CD4-positive, alpha-beta T cell treated with Interleukin-6 at 100 ng/mL for 8 hours (primary cell): ENCODE results near the gene DTX3.
"Not testable (repeated sequence)": the region's sequence is repeated elsewhere in the genome, so short reads cannot be mapped to it uniquely, and the experiment has no call there.

Experiments used
- DNase-seq: peaks from one replicate; pipeline ENCODE4 v3.0.0-alpha.2; 2020; ENCODE audit warnings: mixed read lengths, low spot score

The DTX3 gene

GRCh38 chr12:57607958-57608663, 3.5 kb downstream of the DTX3 start:
- no peak for DNase-seq

DNA sequence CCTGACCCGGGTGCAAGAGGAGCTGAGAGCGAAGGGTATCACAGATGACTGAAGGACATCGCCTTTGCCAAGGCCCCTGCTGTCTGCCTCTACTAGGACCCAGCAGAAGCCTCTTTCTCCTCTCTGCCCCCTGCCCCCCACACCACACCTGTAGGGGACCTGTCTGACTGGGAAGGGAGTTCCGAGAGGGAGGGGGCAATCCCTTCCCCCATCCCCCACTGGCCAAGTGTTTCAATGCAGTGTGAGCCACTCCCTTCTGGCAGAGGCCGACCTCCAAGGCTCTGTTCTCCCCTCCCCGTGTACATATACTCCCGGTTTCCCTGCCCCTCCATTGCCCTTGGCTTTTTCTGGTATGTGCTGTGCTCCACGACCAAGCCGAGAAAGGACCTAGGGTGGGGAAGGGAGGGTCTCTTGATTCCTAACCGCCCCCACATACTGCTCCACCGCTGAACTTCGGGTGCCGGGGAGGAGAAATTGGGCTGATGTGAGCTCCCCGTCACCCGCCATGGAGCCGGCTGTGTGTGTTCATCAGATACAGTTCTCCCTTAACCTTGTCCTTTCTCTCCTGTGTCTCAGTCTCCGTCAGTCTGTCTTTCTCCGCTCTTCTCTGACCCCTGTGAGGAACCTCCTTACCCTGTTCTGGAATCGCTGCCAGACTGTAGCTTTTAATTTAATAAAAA, 4.6 kb downstream of the DTX3 start:
- DNase-seq = no peak

DNA sequence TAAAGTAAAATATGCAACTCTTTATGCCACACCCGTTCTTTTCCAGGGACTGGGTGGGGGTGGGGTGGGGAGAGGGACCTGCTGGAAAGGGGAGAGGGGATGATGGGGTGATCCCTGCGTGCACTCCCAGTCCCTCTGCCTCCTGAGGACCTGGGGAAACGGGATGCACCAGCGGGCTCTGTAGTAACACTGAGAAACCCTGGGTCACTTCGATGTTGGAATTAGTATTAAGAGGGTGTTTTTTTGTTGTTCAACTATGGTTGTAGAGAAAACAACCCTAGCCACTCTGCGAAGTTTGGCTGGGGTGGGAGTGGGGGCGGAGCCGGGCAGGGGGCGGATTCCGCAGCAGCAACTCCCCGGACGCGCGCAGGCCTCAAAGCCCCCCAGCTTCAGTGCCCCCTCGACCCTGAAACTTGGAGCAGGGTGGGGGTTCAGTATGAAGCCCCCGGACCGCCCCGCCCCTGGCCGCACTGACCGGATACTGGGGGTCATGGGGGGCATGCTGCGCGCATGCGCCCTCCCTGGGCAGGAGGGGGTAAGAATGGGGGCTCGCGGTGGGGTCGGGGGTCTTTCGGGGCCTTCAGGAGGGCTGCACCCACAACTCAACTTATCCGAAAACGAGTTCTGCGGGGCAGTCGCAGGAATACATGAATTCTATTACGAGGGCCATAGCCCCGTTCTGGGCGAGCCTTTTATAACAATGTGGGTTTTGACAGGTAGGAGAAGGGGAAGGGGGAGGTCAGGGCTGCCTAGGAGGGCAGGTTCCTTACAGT, 5.3 kb downstream of the DTX3 start:
- DNase-seq = no peak

DNA sequence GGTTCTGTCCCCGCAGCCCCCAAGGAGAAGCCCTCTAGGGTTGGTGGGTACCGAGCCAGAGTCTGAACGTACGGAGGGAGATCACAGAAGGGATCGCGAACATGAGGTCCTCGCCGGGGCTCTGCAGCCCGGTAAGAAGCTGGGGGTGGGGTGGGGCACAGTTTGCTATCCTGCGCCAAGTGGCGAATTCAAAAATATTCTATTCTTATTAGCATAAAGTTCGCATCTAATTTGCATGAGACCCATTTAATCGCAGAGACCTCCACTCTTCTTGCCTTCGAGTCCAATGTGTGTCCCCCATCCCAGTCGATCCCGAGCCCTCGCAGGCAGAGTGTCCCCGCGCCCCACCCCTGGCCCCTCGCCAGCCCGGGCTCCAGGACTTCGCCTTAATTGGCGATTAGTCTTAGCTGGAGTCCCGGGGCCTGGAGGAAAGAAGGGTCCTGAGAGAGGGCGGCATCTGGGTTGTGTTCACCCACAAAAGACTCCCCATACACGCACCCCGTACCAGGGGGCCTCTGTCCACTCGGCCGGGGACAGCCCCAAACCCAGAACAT, 6.0 kb downstream of the DTX3 start:
- no peak for DNase-seq

- peak; percentile 35 for DNase-seq
These were observed 6.6 kb downstream of the DTX3 start, which contains the start of gene ARHGEF25 for GRCh38 chr12:57611108-57611826. TSS of gene ARHGEF25 (plus strand) at chr12:57611435. CDS start at chr12:57611895, 460 bp downstream.

DNA sequence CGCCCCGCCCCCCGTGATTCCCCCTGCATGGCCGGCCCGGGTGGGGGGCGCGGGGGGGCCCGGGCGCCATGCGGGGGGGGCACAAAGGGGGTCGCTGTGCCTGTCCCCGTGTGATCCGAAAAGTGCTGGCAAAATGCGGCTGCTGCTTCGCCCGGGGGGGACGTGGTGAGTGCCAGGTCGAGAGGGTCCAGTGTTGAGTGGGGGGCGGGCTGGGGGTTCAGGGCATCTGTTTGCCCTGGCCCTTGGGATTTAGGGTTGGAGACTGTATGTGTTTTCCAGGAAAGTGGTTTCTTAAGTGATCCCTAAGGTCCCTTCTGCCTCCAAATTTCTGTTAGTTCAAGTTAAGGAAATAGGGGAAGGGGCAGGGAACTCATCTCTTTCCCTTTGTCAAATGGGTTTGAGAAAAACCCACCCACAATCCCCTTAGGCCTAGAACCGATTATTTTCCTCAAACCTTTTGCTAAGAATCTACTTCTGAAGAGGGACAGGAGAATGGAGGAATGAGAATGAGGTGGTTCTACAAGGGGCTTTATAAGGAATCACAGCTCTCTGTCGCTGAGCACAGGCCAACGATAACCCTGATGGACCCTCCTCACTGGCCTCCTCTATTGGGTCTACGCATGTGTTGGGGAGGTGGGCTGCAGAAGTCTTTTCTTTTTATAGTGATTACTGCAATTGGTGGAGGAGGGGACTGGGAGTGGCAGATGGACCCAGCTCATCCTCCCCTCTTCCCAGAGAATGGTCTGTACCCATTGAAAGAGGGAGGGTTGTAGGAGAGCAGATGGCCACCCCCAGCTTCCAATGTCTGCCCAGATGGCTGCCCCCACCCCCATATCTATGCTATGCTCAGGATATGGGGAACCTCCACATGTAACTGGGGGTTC, 7.4 kb downstream of the DTX3 start:
- DNase-seq = no peak

- DNase-seq = no peak
These were observed 8.2 kb downstream of the DTX3 start for GRCh38 chr12:57612711-57613426.

- no peak for DNase-seq
These were observed 8.9 kb downstream of the DTX3 start for GRCh38 chr12:57613427-57614109.

- no peak for DNase-seq
These were observed 9.7 kb downstream of the DTX3 start for GRCh38 chr12:57614178-57614947.

GRCh38 chr12:57614948-57615500, 10.4 kb downstream of the DTX3 start:
- DNase-seq = no peak

DNA sequence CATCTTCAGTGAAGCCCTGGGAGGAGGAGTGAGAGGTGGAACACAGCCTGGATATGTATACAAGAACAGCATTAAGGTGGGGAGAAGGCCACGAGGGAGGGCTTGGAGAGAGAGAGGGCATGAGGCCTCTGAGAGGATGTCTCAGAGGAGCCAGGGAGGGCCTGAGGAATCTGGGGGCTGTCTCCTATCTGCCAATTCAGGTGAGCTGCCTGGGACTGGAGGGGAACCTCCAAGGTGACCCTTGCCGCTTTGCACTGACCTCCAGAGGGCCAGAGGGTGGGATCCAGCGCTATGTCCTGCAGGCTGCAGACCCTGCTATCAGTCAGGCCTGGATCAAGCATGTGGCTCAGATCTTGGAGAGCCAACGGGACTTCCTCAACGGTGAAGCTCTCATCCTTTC, 11.0 kb downstream of the DTX3 start:
- no peak for DNase-seq

GRCh38 chr12:57616383-57617101, 11.9 kb downstream of the DTX3 start:
- no peak for DNase-seq

- DNase-seq = no peak
These were observed 13.3 kb downstream of the DTX3 start for GRCh38 chr12:57617942-57618341.

- not testable (repeated sequence) for DNase-seq
These were observed 13.8 kb downstream of the DTX3 start for GRCh38 chr12:57618431-57618830.

DNA sequence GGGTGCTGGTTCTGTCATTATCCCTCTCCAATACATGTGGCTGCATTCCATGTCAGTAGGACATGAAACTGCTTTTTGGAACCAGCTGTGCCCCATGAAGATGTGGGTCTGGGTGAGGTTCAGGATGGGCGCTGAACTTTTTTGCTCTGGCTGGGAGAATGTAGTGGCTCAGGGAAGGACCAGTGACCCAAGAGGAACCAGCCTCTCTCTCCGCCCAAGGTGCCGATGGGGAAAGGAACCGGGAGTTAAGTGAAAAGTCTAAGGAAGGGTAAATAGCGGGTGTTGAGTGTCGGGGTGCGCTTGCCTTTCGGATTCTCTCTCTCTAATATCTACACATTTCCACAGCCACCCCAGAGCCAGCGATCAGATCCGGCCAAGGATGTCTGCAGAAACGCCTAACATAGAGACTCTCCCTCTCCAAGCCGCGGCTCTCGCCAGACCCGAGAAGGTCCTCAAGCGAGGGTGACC, 14.4 kb downstream of the DTX3 start:
- no peak for DNase-seq

GRCh38 chr12:57619434-57620244, 15.0 kb downstream of the DTX3 start:
- DNase-seq = no peak
